Uterus (tissue), 2 donors: Measurements from ENCODE around the gene ATP5F1E.
"Not testable (repeated sequence)": the region's sequence is repeated elsewhere in the genome, so short reads cannot be mapped to it uniquely, and the experiment has no call there.

Experiments
- POLR2A ChIP-seq, 2 donors: fragments of 450-650 bp; IDR thresholded peaks; one replicate each; pipeline ENCODE4 v1.6.1; 2016; ENCODE audit warnings: antibody characterized with exemption in 2 of 2, mild to moderate bottlenecking in 1 of 2, moderate library complexity in 1 of 2
- TF ChIP-seq, protein P1 (sequence below), 4 experiments: fragments of 200-600 bp in 2 of 4; fragments of 450-650 bp in 2 of 4; sonication (generic) in 2 of 4; IDR thresholded peaks; one replicate each; pipeline ENCODE4 v1.5.1; 2016 to 2019; ENCODE audit warnings: antibody characterized with exemption in 4 of 4, mild to moderate bottlenecking in 2 of 4, moderate library complexity in 1 of 4

DNA sequence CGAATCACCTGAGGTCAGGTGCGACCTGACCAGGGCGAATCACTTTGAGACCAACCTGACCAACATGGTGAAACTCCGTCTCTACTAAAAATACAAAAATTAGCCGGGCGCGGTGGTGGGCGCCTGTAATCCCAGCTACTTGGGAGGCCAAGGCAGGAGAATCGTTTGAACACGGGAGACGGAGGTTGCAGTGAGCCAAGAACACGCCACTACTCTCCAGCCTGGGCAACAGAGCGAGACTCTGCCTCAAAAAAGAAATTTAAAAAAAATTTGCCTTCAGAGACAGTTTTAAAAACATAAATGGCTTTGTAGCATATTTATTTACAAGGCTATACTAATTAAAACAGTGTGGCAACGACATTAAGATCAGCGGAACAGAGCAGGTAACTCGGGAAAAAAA lies 9.4 kb upstream of the ATP5F1E start:
- TF ChIP-seq POLR2A (IDR thresholded peaks at IDR 0.05): not testable (repeated sequence)
- TF ChIP-seq, protein P1, sequence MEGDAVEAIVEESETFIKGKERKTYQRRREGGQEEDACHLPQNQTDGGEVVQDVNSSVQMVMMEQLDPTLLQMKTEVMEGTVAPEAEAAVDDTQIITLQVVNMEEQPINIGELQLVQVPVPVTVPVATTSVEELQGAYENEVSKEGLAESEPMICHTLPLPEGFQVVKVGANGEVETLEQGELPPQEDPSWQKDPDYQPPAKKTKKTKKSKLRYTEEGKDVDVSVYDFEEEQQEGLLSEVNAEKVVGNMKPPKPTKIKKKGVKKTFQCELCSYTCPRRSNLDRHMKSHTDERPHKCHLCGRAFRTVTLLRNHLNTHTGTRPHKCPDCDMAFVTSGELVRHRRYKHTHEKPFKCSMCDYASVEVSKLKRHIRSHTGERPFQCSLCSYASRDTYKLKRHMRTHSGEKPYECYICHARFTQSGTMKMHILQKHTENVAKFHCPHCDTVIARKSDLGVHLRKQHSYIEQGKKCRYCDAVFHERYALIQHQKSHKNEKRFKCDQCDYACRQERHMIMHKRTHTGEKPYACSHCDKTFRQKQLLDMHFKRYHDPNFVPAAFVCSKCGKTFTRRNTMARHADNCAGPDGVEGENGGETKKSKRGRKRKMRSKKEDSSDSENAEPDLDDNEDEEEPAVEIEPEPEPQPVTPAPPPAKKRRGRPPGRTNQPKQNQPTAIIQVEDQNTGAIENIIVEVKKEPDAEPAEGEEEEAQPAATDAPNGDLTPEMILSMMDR (IDR thresholded peaks at IDR 0.05): not testable (repeated sequence)
